ENCODE data around the gene MXD4.
"Not testable (repeated sequence)": the region's sequence is repeated elsewhere in the genome, so short reads cannot be mapped to it uniquely, and the experiment has no call there.

MXD4 gene

DNA sequence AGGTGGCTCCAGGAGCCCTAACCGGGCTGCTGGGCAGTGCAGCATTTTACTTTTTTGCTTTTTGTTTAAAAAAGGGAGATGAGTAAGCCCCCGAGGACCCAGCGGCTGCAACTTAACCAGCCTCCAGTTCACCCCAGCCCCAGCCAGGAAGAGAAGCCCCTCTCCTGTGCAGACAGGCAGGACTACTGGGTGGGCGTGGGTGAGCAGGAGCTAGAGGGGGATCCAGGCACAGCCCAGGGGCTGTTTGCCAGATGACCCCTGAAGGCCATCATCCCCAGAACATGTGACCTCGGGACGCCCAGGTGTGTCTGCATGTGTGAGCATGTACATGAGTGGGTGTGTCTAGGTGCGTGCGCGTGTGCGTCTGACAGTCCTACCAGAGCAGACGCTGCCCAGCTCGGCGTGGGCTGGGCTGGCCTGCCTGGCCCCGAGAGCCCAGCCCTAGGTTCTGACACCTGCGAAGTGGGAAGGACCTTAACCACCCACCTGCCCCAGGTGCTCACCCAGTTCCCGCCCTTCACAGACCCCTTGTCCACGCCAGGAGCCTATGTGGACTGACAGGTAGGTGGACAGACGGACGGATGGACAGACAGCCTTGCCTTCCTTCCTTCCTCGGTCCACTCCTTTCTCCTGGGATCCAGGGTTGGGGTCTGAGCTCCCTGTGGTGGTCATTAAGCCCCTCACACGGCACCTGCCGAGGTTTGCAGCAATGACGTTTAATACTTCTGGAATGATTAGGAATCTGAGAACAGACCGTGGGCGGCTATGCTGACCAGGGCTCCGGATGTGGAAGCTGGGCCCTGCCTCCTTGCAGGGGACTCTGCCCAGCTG lies 12.2 kb downstream of the MXD4 start:
- DNase-seq, result no peak

DNA sequence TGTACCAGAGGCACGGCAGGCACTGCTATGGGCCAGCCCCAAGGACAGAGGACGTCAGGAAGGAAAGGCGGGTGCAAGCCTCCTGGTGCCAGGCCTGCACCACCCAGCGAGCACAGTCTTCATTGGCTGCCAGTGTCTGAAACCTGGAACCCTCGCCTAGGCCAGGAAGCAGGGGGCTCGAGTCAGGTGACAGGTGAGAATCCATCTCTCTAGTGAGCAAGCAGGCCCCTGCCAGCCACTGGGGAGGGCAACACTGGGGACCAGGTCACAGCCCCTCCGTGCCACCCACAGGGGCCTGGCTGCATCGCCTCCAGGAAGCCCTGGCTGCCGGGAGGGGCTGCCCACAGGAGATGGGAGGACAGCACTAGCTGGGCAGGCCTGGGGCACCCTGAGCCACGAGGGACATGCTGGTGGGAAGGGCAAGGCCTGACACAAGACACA lies 13.1 kb downstream of the MXD4 start:
- DNase-seq, result no peak

DNA sequence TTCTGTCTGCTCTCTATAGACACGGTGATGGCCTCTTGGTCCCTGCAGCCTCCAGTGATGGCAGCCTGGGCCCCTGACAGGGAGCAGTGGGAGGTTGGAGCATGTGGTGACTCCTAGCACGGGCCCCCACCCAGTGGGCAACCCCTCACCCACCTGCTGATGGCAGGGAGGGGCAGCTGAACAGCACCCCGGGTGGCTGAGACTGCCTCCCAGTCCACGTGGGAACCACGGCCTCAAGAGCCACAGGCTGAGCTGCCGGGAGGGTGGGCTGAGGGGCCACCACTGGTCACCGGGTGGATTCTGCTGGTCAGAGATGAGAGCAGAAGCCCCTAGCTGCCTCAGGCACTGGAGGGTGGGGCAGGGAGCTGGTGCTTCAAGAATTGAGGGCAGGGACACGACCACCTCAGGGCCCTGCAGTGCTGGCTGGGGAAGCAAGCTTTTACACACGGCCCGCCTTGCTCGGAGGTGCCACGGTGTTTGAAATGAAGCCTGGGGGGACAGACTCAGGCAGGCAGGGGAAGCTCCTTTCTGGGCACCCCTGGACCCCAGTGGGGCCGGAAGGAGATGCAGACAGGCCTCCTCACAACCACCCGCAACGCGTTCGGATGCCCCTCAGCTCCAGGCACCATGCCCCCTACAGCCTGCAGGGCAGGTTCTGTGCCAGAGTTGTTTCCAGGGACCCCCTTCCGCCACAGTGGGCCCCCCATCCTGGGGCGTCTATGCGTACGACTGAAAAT lies 13.7 kb downstream of the MXD4 start:
- no peak for DNase-seq

DNA sequence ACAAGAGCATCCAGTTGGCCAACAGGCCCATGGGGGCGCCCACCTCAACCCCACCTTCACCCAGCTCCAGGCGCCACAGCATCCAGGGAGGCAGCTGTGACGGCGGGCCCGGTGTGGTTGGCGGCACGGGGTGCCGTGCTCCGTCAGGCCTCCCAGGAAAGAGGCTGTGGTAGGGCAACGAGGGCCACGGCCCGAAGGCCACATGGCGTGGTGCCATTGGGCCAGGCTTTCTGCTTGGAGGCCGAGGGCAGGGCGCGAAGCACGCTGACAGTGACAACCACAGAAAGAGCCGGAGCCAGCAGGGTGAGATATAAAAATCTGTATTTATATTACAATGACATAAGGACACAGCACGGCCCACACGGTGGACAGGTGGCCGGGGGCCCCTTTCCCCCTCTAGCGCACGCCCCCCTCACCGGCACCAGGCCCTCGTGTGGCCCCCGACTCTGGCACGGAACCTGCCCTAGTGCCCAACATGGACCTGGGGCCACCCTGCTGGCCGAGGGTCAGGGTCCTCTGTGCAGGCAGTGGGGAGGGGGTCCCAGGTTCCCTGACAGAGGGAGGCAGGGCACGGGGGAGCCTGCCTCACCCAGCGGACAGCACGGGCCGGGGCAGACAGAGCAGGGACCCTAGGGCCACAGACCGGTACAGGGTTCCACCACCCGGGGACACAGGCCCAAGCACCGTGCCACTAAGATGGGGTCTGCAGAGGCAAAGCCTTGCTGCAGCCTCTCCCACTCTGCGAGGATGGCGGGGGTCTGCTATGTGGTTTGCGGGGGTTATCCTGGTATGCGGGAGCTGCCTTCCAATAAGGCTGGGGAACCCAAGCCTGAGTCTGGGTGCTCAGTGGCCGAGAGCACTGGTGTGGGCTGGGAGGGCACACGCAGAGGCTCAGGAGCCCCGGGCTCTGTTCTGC lies 14.5 kb downstream of the MXD4 start:
- no peak for DNase-seq

DNA sequence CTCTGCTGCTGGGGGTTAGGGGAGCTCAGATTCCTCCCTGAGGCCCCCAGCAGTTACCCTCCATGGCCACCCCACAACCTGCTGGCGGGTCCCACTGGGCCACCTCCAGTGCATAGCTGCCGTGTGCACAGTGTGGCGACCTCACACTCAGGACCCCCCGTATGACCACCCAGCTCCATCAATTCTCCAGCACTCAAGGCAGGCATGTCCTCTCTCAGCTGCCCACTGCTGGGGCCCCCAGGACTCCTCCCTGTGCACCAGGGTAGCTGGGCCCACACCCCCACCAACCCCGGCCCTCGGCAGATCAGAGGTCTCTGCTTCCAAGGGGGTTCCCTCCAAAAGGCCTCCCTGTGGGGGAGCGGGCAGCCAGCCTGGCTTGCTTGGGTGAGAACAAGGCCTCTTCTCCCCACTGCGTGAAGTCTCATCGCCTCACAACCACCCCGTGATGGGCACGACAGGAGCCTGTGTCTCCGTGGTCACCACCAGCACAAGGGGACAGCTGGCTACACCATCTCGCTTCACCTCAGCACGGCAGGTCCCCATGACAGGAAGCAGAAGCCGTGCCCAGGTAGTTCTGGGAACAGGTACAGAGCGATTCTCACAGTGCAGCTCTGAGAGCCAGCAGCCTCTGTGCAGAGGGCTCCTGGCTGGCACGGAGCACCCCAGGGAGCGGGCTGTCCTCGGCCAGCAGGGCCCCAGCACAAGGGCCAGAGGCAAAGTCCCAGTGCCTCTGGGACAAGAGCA lies 15.4 kb downstream of the MXD4 start:
- no peak for DNase-seq

DNA sequence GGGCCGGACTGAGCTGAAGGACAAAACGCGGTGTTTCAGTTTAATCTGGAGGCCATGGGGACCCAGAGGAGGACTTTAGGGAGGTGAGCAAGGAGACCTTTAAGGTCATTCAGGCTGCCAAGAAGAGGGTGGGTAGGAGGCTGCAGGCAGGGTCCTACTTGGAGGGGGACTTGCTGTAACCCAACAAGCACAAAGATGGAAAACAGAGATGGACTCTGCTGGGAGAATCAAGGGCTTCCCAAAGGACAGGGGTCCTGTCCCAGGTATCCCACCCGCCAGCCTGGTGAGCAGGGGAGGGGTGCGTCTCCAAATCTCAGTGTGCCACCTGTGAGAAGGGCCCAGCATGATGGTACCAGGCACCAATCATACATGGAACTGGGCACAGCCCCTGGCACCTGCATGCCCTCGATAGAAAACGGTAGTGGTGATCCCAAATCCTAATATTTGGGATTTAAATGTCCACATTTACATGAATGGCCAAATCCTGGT lies 16.1 kb downstream of the MXD4 start:
- no peak for DNase-seq

DNA sequence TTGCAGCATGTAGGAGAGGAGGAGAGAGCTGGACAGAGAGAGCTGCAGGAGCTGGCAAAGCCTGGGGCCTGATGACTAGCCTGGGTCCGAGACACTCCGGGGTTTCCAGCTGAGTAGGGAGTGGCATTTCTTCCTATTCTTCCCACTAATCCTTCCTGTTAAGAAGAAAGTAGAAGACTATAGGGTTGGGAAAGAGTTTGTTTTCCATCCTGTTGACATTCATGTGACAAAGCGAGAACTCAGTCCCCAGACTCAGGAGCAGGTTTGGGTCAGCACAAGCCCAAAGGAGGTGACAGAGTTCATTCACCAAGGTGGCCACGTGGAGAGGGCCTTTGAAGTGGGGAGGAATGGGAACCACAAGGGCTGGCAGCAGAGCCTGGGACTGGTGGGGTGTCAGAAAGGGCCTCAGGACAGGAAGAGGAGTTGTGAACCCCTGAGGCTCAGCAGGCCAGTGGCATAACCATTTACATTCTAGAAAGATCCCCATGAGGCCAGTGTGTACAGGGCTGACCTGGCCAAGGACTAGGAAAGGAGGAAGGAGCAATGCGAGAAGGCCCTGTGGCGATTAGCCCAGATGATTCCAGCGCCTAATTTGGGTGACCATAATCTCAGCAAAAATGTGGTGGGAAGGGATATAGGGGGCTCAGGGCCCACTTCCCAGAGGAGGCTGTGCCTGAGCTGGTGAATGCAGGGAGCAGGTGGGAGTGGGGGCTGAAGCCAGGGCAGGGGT lies 16.7 kb downstream of the MXD4 start:
- DNase-seq, result no peak

DNA sequence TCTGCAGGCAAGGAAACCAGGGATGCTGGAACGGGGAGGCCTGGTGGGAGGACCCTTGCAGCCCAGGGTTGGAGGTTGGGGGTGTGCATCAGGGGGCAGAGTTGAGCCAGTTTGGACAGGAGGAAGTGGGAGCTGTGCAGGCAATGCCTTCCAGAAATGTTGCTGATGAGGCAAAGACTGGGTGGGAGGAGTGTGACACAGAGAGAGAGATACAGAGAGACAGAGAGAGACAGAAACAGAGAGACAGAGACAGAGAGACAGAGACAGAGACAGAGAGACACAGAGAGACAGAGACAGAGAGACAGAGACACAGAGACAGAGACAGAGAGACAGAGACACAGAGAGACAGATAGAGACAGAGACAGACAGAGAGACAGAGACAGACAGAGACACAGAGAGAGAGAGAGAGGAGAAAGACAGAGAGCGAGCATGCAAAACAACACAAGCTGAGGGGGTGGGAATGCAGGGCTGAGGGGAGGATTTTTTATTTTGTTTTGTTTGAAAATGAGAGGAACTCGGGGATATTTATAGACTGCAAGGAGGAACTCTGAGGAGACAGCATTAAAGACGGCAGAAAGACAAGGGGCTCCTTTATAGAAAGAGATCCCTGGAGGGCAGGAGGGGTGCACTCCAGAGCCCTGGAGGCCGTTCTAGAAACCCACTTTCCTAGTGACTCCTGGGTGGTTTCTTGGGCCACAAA lies 18.1 kb downstream of the MXD4 start:
- DNase-seq, result no peak

DNA sequence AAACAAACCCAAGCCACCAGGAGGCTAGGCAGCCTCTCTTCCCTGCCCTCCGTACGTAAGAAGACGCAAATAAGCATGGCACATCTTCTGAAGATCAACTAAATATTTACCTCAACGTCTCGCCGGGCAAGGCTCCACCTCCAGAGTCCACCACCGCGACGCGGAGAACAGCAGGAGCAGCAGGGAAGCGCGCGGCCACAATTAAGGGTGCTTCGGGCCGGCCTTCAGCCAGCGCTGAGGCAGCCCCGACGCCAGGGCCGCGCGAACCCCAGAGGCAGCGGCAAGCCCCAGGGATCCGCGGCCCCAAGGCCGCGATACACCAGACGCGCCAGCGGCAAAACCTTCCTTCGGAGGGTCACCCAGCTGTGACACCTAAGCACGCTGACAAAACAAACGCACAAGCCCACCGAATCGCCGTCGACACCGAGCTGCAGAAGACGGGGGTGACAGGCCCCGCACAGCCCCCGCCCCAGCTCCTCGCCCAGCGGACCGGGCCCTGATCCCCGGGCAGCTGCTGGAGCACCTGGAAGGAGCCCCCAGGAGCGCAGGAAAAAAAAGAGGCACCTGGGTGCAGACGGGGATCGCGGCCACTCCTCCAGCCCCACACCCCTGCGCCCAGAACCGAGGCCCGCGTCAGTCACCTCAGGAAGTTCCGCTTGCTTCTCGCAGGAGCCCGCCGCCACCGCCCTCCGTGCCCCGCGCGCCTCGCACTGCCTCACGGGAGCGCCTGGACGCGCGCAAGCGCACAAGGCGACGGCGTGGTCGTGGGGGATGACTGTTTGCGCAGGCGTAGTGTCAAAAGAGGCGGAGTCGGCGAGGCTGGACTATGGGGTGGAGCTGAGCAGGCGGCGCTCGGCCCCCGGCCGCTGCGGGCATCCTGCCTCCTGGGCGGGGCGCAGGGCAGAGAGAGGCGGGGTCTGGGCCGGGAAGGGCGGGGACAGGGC lies 20.2 kb downstream of the MXD4 start, which contains the start of the genes HAUS3 and POLN:
HAUS3 (minus strand) TSS at position 712 of the 944 bp plus-strand sequence. CDS start 1,175 bp downstream, outside the sequence.
POLN (minus strand) TSS at position 712 of the 944 bp plus-strand sequence. CDS start 12,890 bp downstream, outside the sequence.
- peak; percentile 99 for DNase-seq

DNA sequence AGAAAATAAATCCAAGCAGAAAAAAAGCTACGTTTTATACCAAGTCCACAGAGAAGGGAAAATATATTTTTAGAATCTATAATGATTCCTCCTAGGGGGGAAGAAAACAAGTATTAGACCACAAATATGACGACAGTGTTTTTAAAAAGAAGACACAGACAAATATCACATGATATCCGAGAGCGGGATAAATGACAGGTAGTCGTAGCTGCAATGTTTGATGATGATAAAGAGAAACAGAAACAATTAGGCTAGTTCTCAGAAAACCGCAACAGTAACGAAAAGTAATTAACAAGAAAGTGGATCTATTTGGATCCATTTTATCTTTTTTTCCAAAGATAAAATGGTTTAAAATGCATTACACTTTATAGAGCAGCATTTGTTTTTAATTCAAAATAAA lies 20.9 kb downstream of the MXD4 start:
- no peak for DNase-seq

DNA sequence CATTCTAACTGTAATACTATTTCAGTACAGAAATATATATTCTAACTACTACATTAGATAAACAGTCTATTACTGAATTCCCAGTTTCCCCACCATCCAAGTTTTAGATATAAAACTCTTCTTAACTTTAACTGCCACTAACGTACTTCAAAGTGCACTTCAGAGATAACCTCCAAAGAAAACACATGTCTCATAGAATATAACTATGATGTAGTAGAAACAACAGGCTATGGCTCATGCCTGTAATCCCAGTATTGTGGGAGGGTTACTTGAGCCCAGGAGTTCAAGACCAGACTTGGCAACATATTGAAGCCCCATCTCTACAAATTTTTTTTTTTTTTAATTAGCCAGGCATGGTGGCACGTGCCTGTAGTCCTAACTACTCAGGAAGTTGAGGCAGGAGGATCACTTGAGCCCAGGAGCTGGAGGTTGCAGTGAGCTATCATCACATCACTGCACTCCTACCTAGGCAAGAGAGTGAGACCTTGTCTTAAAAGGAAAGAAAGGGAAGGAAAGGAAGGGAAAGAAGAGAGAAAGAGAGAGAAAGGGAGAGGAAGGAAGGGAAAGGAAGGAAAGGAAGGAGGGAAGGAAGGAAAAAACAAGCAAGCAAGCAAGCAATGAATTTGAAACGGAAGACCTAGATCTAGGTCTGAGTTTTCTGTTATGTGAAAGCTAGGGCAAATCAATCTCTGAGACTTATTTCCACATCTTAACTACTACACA lies 24.8 kb downstream of the MXD4 start:
- no peak for DNase-seq

DNA sequence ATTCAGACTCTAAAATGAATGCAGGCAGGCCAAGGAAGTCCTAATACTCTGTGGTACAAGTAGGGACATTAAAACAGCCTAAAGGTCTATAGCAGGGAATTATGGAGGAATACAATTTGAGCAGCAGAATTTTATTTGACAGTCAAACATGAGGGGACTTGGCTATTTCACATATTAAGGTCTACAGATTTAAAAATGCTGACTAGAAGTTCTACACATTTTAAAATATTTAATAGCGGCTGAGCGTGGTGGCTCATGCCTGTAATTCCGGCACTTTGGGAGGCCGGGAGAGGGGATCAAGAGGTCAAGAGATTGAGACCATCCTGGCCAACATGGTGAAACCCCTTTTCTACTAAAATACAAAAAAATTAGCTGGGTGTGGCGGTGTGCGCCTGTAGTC lies 30.8 kb downstream of the MXD4 start:
- DNase-seq, result no peak

DNA sequence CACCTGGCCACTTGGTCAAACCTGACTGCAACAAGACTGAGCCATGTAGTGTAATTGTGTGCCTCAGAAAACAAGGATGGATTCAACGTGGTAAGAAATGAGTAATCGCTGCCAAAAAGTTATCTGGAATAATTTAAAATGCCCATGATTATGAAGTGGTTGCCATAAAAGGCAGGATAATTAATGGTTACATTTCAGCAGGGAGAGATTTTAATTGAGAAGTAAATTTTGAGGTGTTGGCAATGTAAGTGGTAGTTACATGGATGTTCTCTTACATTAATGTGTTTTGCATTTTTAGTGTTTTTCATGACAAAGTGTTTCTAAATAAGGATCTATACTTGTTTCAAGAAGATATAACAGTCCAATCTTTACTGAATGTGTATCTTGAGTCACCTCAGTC lies 35.6 kb downstream of the MXD4 start:
- DNase-seq, result no peak

DNA sequence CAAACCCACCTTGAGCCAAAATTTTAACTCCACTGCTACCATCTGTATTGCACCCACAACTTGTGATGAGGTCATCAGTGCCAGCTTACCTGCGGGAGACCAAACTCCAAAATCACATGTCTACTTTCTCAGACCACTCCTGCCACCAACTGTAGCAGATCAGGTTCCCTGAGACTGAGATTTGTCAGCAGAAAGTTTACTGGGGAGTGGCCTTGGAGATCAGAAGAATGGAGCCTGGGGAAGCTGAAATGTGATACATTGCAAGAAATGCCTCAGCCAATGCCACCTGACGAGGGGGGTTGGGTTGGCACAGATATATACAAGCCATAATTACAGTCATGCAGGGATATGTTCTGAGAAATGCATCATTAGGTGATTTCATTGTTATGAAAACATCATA lies 39.1 kb downstream of the MXD4 start:
- DNase-seq, result no peak

DNA sequence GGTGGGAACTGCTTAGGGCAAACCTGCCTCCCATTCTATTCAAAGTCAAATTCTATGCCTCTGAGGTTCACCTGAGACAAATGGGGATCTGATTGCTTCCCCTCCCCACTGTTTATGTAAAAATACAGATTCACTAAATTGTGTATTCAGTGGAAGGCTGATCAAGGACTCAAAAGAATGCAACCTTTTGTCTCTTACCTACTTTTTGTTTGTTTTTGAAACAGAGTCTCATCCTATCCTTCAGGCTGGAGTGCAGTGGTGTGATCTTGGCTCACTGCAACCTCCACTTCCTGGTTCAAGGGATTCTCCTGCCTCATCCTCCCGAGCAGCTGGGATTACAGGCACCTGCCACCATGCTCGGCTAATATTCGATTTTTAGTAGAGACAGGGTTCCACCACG lies 40.5 kb downstream of the MXD4 start:
- DNase-seq, result not testable (repeated sequence)

DNA sequence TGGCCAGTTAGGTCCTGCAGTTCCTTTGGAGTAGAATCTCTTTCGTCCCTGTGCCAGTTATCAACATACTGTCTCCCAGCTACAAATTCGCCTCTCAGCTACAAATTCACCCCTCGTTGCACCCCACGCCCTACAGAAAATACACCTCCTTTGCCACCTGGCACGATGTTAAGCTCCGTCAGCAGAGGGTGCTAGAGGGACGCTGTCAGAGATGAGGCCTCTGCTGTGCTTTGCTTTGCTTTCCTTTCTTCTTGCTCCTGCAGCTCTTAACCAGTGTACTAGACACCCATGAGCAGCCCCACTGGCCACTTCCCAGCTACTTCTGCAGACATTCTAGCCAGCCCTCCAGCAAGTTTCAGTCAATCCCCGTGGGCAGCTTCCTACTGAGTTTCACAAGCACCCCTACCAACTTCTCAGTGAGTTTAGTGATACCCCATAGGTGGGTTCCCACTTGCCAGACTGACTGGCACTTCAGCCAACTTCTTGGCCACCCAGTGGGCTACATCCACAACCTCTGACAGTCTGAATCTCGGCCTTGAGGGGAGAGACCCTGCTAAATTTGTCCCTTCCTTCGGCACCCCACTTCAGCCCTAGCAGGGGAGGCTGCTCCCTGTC lies 41.8 kb downstream of the MXD4 start:
- DNase-seq, result peak; percentile 74

DNA sequence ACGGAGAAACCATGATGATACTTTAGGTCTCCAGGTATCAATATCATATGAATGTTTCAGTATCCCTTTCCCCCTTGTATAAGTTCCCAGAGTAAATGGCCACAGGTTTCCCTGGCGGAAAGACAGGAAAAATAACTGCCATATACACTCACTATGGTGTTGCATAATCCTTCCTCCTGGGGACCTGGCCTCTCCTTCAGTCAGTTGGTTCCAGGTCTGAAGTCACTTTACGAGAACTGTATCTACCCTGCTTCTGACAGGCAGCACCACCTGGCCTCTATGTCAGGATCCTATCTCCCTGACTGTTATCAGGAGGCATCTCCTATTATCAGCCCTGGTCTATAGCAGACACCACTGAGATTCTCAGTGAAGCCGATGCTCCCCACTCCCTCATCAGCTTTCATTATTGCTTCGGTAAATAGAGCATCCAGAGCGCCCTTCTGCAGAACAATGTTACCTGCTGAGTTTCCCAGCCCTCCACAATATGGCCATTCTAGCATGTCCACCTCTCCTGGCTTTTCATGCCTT lies 42.6 kb downstream of the MXD4 start:
- DNase-seq, result no peak

DNA sequence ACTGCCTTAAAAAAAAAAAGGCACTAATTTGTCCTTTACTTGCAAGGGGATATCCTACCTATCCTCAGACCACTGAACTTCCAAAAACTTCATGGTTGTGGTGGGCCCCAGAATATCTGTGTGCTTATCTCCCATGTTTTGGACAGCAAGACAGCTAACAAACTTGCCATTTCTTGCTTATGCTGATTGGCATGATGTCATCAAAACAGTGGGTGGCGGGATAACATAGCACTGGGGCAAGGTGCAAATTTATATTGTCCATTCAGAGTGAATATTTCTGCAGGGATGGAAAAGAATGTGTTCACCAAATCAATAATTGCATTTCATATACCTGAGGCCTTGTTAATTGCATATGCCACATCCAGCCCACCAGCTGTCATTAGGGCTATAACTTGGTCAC lies 43.5 kb downstream of the MXD4 start:
- no peak for DNase-seq
